Measurements from ENCODE around the gene AIF1L.

DNA sequence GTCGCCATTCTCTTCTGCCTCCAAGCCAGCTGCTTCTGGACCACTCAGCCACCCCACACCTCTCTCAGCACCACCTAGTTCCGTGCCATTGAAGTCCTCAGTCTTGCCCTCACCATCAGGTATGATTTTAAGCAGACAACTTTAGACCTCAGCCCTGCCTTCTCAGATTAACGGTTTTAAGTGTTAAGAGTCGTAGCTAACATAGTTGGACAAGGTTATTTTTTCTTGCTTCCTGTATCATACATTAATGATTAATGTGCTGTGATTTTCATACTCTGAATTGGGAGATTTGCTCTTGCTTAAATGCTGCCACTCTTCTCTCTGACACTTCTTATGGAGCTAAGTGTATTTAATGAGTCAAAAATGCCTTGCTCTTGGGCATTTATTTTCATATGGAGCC lies 49.9 kb downstream of the AIF1L start:
- TF ChIP-seq CTCF (IDR thresholded peaks at IDR 0.05) (no peak), EP300 (IDR thresholded peaks at IDR 0.05) (no peak), POLR2AphosphoS5 (IDR thresholded peaks at IDR 0.05) (no peak), POLR2A (IDR thresholded peaks at IDR 0.05) (no peak)
